ENCODE measurements around the gene MAP1LC3B. TPM values are rescaled to one million over a fixed set of nuclear protein-coding genes. Genes with fewer than 3 reads are reported as not detected.

The MAP1LC3B gene
- total RNA-seq, 1 experiment from 2014 or later: 45.3 TPM

- Histone ChIP-seq H3K4me2 (no peak overlapping the region), H3K9me2 (ENCODE audit: insufficient read depth) (no peaks in the 10 kb centered on the region), H3F3A (ENCODE audit: insufficient read depth, low read depth) (no peaks in the 10 kb centered on the region), H3K4me3 (no peak overlapping the region), H4K20me1 (ENCODE audit: insufficient read depth) (peaks cover 5% of the 10 kb centered on the region; the same call in 1 of the 2 replicates), H3K36me3 (ENCODE audit: low read depth) (no peaks in the 10 kb centered on the region), H3K9me3 (ENCODE audit: insufficient read depth, low read depth) (no peaks in the 10 kb centered on the region), H3K27me3 (ENCODE audit: insufficient read depth, low read depth) (no peaks in the 10 kb centered on the region), H2AFZ (no peak overlapping the region), H3K27ac (no peak overlapping the region), H3K79me2 (ENCODE audit: low read depth) (no peaks in the 10 kb centered on the region), H3K4me1 (replicated peaks; ENCODE audit: insufficient read depth) (no peaks in the 10 kb centered on the region)
- no peak for DNase-seq
- ChIA-PET POLR2A (ENCODE audit: unreplicated experiment) (no interaction called here), CTCF (interaction anchor here (1.6 kb wide), 1 partner anchor 218 kb away, joined by 13 read pairs; no protein-coding TSS in a partner anchor)
- BruUV-seq (replicated peaks): no TSS peak
- no peak for TF ChIP-seq EZH2 (IDR thresholded peaks at IDR 0.05; ENCODE audit: low read depth)
- TF ChIP-seq CTCF (conservative IDR thresholded peaks at IDR 0.05): no peak
- intact Hi-C loops (cut with micrococcal nuclease; ENCODE audit: unreplicated experiment): loop anchor here (5.0 kb wide), 1 partner anchor 155 kb away; no protein-coding TSS in a partner anchor
These were observed 25.4 kb downstream of the MAP1LC3B start for GRCh38 chr16:87417528-87417910.

GRCh38 chr16:87418216-87418615 is 26.1 kb downstream of the MAP1LC3B start:
- no peaks in the 10 kb centered on the region for H3K9me3 ChIP-seq (ENCODE audit: insufficient read depth, low read depth)
- H3K27me3 ChIP-seq (ENCODE audit: insufficient read depth, low read depth): no peaks in the 10 kb centered on the region
- no peaks in the 10 kb centered on the region for H3F3A ChIP-seq (ENCODE audit: insufficient read depth, low read depth)
- H3K4me3 ChIP-seq: no peak overlapping the region
- no peak overlapping the region for H3K27ac ChIP-seq
- no peaks in the 10 kb centered on the region for H3K79me2 ChIP-seq (ENCODE audit: low read depth)
- H3K4me2 ChIP-seq: no peak overlapping the region
- no peaks in the 10 kb centered on the region for H3K36me3 ChIP-seq (ENCODE audit: low read depth)
- ChIA-PET CTCF (no interaction called here), POLR2A (ENCODE audit: unreplicated experiment) (no interaction called here)
- no peak overlapping the region for H2AFZ ChIP-seq
- H3K4me1 ChIP-seq (replicated peaks; ENCODE audit: insufficient read depth): no peaks in the 10 kb centered on the region
- TF ChIP-seq CTCF (conservative IDR thresholded peaks at IDR 0.05) (no peak), EZH2 (IDR thresholded peaks at IDR 0.05; ENCODE audit: low read depth) (no peak)
- BruUV-seq (replicated peaks): no TSS peak
- intact Hi-C loops (cut with micrococcal nuclease; ENCODE audit: unreplicated experiment): loop anchor here (5.0 kb wide), 1 partner anchor 154 kb away; no protein-coding TSS in a partner anchor
- DNase-seq: no peak
- no peaks in the 10 kb centered on the region for H3K9me2 ChIP-seq (ENCODE audit: insufficient read depth)
- H4K20me1 ChIP-seq (ENCODE audit: insufficient read depth): peaks cover 5% of the 10 kb centered on the region; the same call in 1 of the 2 replicates

- H3K4me2 ChIP-seq: no peak overlapping the region
- TF ChIP-seq EZH2 (IDR thresholded peaks at IDR 0.05; ENCODE audit: low read depth): no peak
- TF ChIP-seq CTCF (conservative IDR thresholded peaks at IDR 0.05): no peak
- no peak for DNase-seq
- peaks cover 5% of the 10 kb centered on the region; the same call in 1 of the 2 replicates for H4K20me1 ChIP-seq (ENCODE audit: insufficient read depth)
- no peak overlapping the region for H3K4me3 ChIP-seq
- H3K27ac ChIP-seq: no peak overlapping the region
- H3K4me1 ChIP-seq (replicated peaks; ENCODE audit: insufficient read depth): no peaks in the 10 kb centered on the region
- H3K27me3 ChIP-seq (ENCODE audit: insufficient read depth, low read depth): no peaks in the 10 kb centered on the region
- H3F3A ChIP-seq (ENCODE audit: insufficient read depth, low read depth): no peaks in the 10 kb centered on the region
- no peaks in the 10 kb centered on the region for H3K9me2 ChIP-seq (ENCODE audit: insufficient read depth)
- no TSS peak for BruUV-seq (replicated peaks)
- intact Hi-C loops (cut with micrococcal nuclease; ENCODE audit: unreplicated experiment): loop anchor here (5.0 kb wide), 1 partner anchor 154 kb away; no protein-coding TSS in a partner anchor
- CTCF ChIA-PET: no interaction called here
- H3K36me3 ChIP-seq (ENCODE audit: low read depth): no peaks in the 10 kb centered on the region
- POLR2A ChIA-PET (ENCODE audit: unreplicated experiment): no interaction called here
- H3K79me2 ChIP-seq (ENCODE audit: low read depth): no peaks in the 10 kb centered on the region
- no peak overlapping the region for H2AFZ ChIP-seq
- no peaks in the 10 kb centered on the region for H3K9me3 ChIP-seq (ENCODE audit: insufficient read depth, low read depth)
These were observed 26.5 kb downstream of the MAP1LC3B start for GRCh38 chr16:87418644-87419043.
